ACHN (cell line): ENCODE data around the gene ZNF213.
"Not testable (repeated sequence)": the region's sequence is repeated elsewhere in the genome, so short reads cannot be mapped to it uniquely, and the experiment has no call there.

ENCODE experiments used
- DNase-seq: peaks from one replicate; pipeline ENCODE4 v3.0.0-alpha.2; 2015
- in situ Hi-C: cut with HindIII; loops from 2 replicates; pipeline ENCODE4 v1.10.0; 2017; ENCODE audit warnings: low sequenced_read_pairs, low pct_ligation_motif_present, low pct_unique_long_range_greater_than_20kb

Gene ZNF213

DNA sequence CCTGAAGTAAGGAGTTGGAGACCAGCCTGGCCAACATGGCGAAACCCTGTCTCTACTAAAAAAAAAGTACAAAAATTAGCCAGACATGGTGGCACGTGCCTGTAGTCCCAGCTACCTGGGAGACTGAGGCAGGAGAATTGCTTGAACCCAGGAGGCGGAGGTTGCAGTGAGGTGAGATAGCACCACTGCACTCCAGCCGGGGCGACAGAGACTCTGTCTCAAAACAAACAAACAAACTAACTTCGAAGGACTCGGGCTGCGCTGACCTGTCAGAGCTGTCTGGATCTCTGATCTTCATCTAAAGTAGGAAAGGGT, 47.4 kb downstream of the ZNF213 start:
- DNase-seq, in situ Hi-C loops: not testable (repeated sequence)

DNA sequence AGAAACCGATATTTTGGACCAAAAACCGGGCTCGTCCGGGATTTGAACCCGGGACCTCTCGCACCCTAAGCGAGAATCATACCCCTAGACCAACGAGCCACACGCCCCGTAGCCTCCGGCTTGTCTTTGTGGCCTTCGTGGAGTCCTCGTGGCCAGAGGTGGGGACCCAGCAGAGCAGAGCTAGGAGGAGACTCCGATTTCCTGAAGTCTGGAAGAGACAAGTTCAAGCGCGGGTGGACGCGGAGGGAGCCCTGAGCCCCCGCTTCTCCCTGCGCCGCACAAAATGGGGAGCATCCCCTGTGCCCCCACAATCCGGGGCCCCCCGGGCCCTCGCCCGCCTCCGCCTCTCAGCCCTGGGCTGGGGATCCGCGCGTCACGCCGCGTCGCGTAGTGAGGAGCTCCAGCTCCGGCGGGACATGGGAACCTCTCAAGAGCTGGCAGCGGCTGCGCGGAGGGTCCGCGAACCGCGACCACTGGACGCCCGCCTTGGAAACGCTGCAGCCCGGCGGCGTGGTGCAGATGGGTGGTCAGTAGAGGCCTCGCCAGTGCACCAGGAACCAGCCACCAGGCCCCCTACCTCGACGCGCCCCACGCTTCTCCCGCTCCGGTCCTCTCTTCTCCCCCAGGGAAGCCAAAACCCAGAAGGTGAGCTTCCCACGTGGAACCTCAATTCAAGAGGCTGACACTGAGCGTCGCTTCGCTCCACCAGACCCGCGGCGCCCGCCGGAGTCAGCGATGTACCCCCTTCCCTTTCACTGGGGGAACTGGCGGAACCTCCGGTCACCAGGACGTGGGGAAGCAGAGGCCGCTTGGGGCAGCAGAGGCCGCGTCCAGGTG, 48.0 kb downstream of the ZNF213 start:
- peak; percentile 78 for DNase-seq

DNA sequence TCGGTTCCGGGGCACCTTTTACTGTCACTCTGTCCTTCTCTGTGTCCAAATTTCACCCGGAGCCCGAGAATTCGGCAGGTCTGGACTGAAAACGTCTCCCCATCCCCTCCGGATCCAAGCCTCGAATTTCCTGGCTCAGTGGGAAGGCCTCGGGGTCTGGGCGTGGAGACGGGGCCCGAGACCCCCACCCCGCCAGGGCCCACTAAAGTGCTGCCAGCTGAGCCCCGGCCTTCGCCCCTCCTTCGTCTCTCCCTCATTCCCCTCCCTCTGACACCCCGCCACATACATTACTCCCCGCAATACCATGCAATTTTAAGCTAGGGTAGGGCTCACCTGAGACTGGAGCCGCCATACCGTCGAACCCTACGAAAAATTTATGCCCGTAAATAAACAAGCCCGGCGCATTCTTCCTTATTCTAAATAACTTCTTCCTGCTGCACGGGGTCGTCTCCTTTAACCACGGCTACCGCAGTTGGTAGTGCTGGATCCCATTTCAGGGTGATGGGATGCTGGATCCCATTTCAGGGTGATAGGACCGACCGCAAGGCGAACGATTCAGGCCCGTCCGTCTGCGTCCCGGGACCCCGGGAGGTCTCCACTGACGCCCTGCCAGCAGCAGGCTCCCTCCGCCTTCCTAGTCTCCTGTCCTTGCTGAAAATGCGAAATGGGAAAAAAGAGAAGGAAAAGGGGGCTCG, 48.8 kb downstream of the ZNF213 start:
- in situ Hi-C loops, result no loop called here
- DNase-seq, result no peak

More for the DNA sequence above, 48.0 kb downstream of the ZNF213 start:
- in situ Hi-C loops, result no loop called here

DNA sequence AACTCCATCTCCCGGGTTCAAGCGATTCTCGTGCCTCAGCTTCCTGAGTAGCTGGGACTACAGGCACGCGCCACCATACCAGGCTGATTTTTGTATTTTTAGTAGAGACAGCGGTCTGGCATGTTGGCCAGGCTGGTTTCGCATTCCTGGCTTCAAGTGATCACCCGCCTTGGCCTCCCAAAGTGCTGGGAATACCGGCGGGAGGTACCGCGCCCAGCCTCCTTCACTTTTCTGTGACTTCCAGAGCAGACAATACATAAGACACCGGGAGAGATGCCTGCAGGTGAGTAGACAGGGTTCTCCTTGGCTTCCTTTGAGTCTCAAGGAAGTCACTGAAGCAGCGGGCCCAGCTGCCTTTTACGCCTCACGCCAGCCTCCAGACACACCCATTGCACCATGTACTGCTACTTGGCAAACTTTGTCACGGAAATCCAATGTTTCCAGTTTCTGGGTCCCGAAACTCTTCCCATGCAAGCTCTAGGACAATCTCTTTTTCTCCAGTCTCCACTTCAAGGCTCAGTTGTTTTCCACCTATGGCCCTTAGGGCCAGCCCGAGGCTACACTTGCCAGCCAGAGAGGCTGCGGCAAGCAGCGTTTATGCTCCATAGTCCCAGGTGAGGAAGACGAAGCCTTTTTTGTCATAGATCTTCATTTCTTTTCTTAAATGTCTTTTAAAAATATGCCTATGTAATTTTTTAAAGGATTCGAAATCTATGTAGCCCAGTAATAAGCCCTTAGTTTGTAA, 52.3 kb downstream of the ZNF213 start:
- in situ Hi-C loops, result no loop called here
- no peak for DNase-seq

DNA sequence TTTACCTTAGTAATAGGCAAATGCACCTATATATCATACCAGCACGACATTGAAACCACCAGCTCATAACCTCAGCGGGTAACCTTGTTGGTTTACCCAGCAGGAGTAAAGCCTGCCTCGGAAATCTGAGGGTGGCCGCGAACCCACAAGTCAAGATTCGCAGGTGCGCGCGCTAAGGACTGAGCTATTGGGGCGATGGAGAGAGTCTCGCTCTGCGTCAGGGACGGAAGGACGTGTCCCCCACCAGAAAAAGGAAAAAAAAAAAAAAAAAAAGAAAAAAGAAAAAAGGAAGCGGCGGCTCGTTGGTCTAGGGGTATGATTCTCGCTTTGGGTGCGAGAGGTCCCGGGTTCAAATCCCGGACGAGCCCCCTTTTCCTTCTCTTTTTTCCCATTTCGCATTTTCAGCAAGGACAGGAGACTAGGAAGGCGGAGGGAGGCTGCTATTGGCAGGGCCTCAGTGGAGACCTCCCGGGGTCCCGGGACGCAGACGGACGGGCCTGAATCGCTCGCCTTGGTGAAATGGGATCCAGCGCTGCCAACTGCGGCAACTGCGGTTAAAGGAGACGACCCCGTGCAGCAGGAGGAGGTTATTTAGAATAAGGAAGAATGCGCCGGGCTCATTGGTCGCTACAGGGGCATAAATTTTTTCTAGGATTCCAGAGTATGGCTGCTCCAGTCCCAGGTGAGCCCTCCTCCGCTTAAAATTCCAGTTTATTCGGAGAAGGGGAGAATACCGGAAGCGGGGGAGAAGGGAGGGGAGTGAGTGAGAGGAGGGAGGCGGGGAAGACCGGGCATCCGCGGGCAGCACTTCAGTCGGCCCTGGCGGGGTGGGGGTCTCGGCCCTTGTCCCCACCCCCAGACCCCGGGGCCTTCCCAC, 53.2 kb downstream of the ZNF213 start, which contains the start of gene OR1F1:
Gene OR1F1, plus strand, starts transcription at position 407 of the 877 bp plus-strand sequence.
- DNase-seq, result peak; percentile 69
- in situ Hi-C loops, result no loop called here

DNA sequence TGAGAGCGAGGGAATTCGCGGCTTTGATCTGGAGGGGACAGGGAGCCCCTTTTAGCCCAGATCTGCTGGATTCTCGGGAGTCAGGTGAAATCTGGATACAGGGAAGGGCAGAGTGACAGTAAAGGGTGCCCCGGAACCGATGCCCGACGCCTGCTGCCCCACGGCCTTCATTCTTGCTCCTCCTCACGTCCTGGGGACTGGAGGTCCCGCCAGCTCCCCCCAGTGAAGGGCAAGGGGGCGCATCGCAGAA, 53.8 kb downstream of the ZNF213 start:
- no peak for DNase-seq
- in situ Hi-C loops, result no loop called here

DNA sequence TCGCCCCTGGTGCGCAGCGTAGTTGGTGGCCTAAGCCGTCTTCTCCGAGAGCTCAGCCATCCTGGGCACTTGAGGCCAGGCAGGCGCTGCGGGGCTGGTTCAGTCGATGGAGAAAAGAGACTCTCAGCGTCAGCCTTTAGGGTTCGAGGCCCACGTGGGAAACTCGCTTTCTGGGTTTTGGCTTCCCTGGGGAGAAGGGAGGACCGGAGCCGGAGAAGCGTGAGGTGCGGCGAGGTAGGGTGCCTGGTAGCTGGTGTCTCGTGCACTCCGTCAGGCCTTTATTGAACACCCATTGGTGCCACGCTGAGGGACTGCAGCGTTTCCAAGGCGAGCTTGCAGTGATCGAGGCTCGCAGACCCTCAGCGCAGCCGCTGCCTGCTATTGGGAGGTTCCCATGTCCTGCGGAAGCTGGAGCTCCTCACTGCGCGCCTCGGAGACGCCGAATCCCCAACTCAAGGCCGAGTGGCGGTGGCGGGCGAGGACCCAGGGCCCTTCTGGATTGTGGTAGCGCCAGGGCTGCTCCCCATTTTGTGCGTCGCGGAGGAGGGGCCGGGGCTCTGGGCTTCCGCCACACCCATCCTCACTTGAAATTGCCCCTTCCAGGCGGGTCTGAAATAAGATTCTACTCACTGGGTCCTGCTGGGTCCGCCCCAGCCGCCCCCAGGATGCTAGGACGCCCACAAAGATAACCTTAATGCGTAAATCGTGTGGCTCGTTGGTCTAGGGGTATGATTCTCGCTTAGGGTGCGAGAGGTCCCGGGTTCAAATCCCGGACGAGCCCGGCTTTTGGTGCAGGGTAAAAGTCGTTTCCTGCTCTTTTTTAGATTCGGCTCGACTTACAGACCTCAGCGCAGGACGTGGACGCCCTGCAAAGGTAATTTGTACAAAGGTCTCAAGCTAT, 54.3 kb downstream of the ZNF213 start:
- in situ Hi-C loops, result no loop called here
- DNase-seq, result peak; percentile 74

DNA sequence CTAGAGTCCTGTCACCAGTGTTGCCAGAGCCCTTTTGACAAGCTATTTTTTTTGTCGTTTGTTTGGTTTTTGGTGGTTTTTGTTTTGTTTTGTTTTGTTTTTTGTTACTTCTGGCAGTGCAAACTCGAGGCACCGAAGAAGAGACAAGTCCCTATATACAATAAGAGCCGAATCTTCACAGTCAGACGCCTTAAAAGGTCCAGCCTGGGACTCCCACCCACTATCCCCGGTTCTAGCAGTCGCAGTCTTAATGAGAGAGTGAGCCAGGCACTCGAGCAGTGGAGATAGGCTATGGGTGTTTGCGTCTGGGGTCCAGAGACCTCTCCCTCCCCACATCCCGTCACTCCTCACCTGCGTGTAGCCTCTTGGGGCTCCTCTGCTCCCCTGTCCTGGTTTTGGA, 55.0 kb downstream of the ZNF213 start:
- in situ Hi-C loops, result no loop called here
- no peak for DNase-seq

DNA sequence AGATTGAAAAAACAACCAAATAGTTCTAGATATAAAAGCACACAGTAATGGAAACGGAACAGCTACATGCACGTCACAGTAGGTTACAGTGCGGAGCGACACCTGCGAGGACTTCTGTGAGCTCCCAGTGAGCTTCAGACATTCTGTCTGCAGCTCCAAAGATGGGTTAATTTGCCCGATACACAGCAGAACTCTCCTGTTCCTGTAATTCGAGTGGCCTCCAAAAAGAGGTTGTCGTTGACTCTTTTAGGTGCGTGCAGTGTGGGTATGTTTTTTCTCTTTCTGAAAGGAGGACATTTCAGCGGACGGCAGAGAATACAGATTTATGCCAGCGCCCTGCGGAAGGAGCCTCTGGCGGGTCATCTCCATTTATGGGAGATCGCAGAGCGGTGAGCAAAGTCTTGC, 56.1 kb downstream of the ZNF213 start:
- DNase-seq, result peak; percentile 35
- in situ Hi-C loops, result no loop called here
